Frontal cortex (tissue), 4 donors: ENCODE results near the gene POLR3A. TPM values are rescaled to one million over a fixed set of nuclear protein-coding genes. Genes with fewer than 3 reads are reported as not detected.

Experiments used
- DNase-seq, 2 donors: peaks; one replicate each; pipeline ENCODE4 v3.0.0; 2012; ENCODE audit warnings: low spot score in 2 of 2
- FAIRE-seq: peaks from 2 replicates; lab custom pipeline; 2012; peaks lifted over from hg19 to GRCh38; lab: Jason Lieb, UNC
- small RNA-seq: library from RNA; depleted of rRNA; stranded (forward); fragments of <200 nt; gene quantifications from one replicate; pipeline ENCODE3, GENCODE V24; 2014
- total RNA-seq: library from RNA; depleted of rRNA; stranded (reverse); fragments of >200 nt; gene quantifications from one replicate; pipeline ENCODE4 v1.2.3, GENCODE V29; 2014
- donor health status: control.
- donor health status: control.
- donor health status: control.

The POLR3A gene
- total RNA-seq, 1 donor from 2014 or later = 39.1 TPM

- peak; percentile 74 to 82 for DNase-seq
- FAIRE-seq = no peak
Measured at GRCh38 chr10:77926566-77927401, 102.5 kb downstream of the POLR3A start, which contains the start of gene DLG5. TSS of gene DLG5 (minus strand) at chr10:77926755. CDS start at chr10:77926520, 235 bp downstream.

- DNase-seq (peak in 1 of 2 donors; percentile 51), FAIRE-seq (no peak)
Measured at GRCh38 chr10:77925795-77926565, 103.3 kb downstream of the POLR3A start.

DNA sequence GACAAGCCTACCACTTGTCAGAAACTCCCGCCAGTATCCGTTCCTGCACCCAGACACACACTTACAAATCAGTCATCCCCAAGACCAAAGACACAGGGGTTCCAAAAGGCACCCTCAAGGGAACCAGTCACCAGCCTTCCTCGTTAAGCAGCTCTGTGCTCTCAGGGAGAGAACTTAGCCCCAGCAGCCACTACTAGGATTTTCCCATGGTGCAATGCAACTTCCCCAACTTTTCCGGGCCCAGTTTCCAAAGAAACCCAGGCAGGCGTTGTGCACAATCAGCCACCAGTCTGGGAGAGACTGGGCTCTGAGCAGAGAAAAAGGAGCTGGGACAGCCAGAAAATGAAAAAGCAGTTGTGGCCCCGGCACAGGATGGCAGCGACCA is 103.9 kb downstream of the POLR3A start:
- DNase-seq (peak in 1 of 2 donors; percentile 46), FAIRE-seq (no peak)

DNA sequence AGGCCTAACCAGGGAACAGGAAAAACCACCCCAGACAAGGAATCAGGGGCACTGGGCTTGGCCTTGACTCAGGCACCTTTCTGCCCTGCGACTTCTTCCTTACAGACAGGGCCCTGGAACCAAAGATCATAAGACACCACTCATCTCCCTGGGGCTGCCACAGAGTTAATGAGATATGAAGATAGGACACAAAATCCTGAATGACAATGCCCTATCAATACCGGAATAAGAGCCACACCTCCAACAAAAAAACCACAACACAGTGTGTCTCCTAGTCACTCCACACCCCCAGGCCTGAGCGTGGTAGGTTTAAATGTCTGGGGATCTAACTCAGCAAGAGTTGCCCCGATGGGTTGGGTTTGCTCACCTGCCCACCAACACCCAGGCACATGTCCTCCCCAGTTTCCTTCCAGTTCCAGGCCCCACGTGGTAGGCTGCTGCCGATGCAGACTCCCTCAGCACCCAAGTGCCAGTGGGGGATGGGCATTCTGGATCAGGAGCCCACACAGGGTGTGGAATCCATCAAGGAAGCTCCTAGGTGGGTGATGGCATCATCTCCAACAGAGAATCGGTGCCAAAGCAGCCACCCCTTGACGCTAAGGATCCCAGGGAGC is 106.6 kb downstream of the POLR3A start:
- FAIRE-seq (no peak), DNase-seq (no peak)

DNA sequence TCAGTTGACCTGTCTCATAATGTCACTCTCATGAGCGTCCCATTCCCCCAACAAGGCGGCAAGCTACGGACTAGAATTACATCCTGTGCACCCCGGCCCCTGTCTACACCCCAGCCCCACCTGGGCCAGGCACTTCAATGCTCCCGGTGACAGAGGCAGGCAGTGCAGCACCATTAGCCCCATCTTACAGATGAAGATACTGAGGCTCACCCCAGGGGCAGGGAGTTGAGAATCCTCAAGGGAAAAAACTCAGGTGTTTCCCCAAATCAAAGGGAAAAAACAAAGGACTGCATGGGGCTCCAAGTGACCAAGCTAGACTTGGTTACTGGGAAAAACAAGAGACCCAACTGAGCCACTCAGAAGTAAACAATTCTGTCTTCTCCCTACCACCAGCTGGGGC is 107.3 kb downstream of the POLR3A start:
- FAIRE-seq (no peak), DNase-seq (no peak)

GRCh38 chr10:77921395-77921794 is 107.9 kb downstream of the POLR3A start:
- FAIRE-seq (no peak), DNase-seq (no peak)

GRCh38 chr10:77920495-77920894 is 108.8 kb downstream of the POLR3A start:
- no peak for DNase-seq

DNA sequence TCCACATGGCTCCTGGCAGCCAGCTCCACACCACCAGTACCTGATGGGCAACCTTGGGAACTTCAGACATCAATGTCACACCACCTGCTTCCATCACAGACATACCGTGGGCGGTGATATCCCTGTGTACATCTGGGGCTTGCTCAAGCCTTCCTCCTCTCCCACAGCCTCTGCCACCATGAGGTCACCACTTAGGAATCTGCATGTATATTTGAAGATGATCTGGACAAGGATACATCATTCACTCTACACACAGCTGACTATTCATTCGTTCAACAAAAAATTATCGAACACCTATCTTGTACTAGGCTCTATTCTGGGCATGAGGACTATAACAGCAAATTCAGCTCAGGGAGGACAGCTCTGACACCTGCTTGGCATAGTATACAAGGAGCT is 109.6 kb downstream of the POLR3A start:
- no peak for DNase-seq

More at GRCh38 chr10:77920495-77920894, 108.8 kb downstream of the POLR3A start:
- FAIRE-seq = no peak

More for the DNA sequence above, 109.6 kb downstream of the POLR3A start:
- no peak for FAIRE-seq

Small RNA genes within 50 kb of the gene (small RNA-seq; reads per million reads assigned to genes)
- not detected for gene RF00017

Other genes with a start within 250 kb of the POLR3A start
- 33.4 TPM for gene DLG5, start 102.8 kb downstream of the POLR3A start, total RNA-seq
- 2,828 TPM for gene RPS24, start 4.3 kb upstream of the POLR3A start, total RNA-seq